ENCODE results near the gene DNAJB6.

DNA sequence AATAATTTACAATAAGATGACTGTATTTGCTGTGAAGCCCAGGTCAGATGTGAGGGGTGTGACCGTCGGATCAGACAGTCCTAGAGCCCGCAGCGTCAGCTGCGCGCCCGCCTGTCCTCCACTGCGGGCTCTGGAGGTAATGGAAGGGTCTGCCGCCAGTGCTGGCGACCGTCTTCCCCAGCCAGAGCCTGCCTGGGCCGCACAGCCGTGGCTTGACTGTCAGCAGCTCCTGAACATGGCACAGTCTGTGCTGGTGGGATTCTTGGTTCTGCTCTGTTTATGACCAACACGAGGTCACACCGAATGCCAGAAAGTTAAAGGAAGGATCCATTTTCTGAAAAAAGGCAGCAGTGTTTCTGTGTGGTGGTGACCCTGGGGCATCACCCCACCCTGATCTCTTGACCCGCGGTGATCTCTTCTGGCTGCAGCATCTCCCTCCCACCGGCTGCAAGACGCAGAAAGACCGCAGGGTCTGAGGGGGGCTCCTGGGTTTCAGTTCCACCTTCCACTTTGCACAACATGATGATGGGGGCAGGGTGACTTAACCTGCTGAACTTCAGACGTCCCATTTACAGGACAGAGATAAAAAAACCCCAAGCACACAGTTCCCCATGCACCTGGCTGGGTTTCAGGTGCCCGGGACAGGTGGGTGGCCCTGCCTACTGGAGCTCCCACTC is 103.7 kb downstream of the DNAJB6 start:
- TF ChIP-seq POLR2A (IDR thresholded peaks at IDR 0.05; ENCODE audit: borderline replicate concordance, extremely low read depth, insufficient read depth, insufficient read length) (no peak), RAD21 (IDR thresholded peaks at IDR 0.05; ENCODE audit: low read depth) (no peak), EGR1 (IDR thresholded peaks at IDR 0.05; ENCODE audit: low read depth) (no peak), YY1 (IDR thresholded peaks at IDR 0.05; ENCODE audit: extremely low read depth, insufficient replicate concordance, low read depth, low read length) (no peak), EZH2 (IDR thresholded peaks at IDR 0.05) (no peak), ZNF274 (IDR thresholded peaks at IDR 0.05; ENCODE audit: low read depth, low read length) (no peak), EZH2phosphoT487 (IDR thresholded peaks at IDR 0.05; ENCODE audit: borderline replicate concordance) (no peak), ELF1 (IDR thresholded peaks at IDR 0.05; ENCODE audit: borderline replicate concordance, low read depth) (no peak), SP1 (IDR thresholded peaks at IDR 0.05; ENCODE audit: low read depth) (no peak), SRF (IDR thresholded peaks at IDR 0.05; ENCODE audit: low read depth) (no peak)
- TF ChIP-seq, protein P1, sequence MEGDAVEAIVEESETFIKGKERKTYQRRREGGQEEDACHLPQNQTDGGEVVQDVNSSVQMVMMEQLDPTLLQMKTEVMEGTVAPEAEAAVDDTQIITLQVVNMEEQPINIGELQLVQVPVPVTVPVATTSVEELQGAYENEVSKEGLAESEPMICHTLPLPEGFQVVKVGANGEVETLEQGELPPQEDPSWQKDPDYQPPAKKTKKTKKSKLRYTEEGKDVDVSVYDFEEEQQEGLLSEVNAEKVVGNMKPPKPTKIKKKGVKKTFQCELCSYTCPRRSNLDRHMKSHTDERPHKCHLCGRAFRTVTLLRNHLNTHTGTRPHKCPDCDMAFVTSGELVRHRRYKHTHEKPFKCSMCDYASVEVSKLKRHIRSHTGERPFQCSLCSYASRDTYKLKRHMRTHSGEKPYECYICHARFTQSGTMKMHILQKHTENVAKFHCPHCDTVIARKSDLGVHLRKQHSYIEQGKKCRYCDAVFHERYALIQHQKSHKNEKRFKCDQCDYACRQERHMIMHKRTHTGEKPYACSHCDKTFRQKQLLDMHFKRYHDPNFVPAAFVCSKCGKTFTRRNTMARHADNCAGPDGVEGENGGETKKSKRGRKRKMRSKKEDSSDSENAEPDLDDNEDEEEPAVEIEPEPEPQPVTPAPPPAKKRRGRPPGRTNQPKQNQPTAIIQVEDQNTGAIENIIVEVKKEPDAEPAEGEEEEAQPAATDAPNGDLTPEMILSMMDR (IDR thresholded peaks at IDR 0.05 in 2 of 3, conservative IDR thresholded peaks at IDR 0.05 in 1 of 3; ENCODE audit: borderline replicate concordance in 1 of 3, insufficient read depth in 1 of 3, low read depth in 2 of 3, low read length in 2 of 3) = no peak
- TF ChIP-seq, protein P2, sequence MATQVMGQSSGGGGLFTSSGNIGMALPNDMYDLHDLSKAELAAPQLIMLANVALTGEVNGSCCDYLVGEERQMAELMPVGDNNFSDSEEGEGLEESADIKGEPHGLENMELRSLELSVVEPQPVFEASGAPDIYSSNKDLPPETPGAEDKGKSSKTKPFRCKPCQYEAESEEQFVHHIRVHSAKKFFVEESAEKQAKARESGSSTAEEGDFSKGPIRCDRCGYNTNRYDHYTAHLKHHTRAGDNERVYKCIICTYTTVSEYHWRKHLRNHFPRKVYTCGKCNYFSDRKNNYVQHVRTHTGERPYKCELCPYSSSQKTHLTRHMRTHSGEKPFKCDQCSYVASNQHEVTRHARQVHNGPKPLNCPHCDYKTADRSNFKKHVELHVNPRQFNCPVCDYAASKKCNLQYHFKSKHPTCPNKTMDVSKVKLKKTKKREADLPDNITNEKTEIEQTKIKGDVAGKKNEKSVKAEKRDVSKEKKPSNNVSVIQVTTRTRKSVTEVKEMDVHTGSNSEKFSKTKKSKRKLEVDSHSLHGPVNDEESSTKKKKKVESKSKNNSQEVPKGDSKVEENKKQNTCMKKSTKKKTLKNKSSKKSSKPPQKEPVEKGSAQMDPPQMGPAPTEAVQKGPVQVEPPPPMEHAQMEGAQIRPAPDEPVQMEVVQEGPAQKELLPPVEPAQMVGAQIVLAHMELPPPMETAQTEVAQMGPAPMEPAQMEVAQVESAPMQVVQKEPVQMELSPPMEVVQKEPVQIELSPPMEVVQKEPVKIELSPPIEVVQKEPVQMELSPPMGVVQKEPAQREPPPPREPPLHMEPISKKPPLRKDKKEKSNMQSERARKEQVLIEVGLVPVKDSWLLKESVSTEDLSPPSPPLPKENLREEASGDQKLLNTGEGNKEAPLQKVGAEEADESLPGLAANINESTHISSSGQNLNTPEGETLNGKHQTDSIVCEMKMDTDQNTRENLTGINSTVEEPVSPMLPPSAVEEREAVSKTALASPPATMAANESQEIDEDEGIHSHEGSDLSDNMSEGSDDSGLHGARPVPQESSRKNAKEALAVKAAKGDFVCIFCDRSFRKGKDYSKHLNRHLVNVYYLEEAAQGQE (IDR thresholded peaks at IDR 0.05; ENCODE audit: low read depth) = no peak
- TF ChIP-seq, protein P3, sequence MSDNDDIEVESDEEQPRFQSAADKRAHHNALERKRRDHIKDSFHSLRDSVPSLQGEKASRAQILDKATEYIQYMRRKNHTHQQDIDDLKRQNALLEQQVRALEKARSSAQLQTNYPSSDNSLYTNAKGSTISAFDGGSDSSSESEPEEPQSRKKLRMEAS (IDR thresholded peaks at IDR 0.05) = no peak
